Endothelial cell of umbilical vein (primary cell): ENCODE results near the gene CYBA. TPM values are rescaled to one million over a fixed set of nuclear protein-coding genes. Genes with fewer than 3 reads are reported as not detected.

Experiments
- Bru-seq: library from RNA; stranded (reverse); fragments of 400-500 nt; gene quantifications from one replicate; lab custom pipeline; 2021; lab: Mats Ljungman, UMichigan
- BruChase-seq, 2 experiments: library from RNA; stranded (reverse); fragments of 400-500 nt; gene quantifications; one replicate each; lab custom pipeline; 2021; lab: Mats Ljungman, UMichigan
- BruUV-seq: library from RNA; stranded (reverse); fragments of 400-500 nt; replicated peaks from 2 replicates; lab custom pipeline; 2021; lab: Mats Ljungman, UMichigan
- CTCF ChIA-PET: fragments of 300-600, 350-600 bp; sonication (Branson Sonifier 250); formaldehyde crosslinking; loops from one replicate; lab custom pipeline; 2021; ENCODE audit warnings: antibody characterized with exemption, inconsistent platforms; lab: Charles Lee
- POLR2A ChIA-PET: fragments of 300-600, 350-600 bp; sonication (Branson Sonifier 250); formaldehyde crosslinking; loops from one replicate; lab custom pipeline; 2021; ENCODE audit warnings: antibody characterized with exemption, inconsistent platforms; lab: Charles Lee
- DNase-seq: peaks from one replicate; pipeline ENCODE4 v3.0.0-alpha.2; 2011; ENCODE audit warnings: low read depth, low spot score
- FAIRE-seq: peaks from 2 replicates; lab custom pipeline; 2011; peaks lifted over from hg19 to GRCh38; lab: Jason Lieb, UNC
- H2AFZ ChIP-seq: 2 replicates; pipeline ENCODE4 v1.6.0; 2012; ENCODE audit warnings: low read depth, low read length, control low read depth, inconsistent platforms
- H3K27ac ChIP-seq: 2 replicates; pipeline ENCODE4 v1.5.1; 2011; ENCODE audit warnings: low read depth, mild to moderate bottlenecking, control low read depth, low read length, moderate library complexity; ENCODE audit not compliant: insufficient read depth
- H3K27me3 ChIP-seq, 2 experiments: 2 replicates each; pipeline versions ENCODE4 v1.6.0 to v1.6.1; 2011; ENCODE audit warnings: low read length in 2 of 2, mixed read lengths in 1 of 2; ENCODE audit not compliant: control insufficient read depth in 2 of 2, insufficient read depth in 2 of 2
- H3K36me3 ChIP-seq, 2 experiments: 2 replicates in 1 of 2; 3 replicates in 1 of 2; pipeline ENCODE4 v1.5.1; 2011; ENCODE audit warnings: low read length in 2 of 2, mild to moderate bottlenecking in 1 of 2, moderate library complexity in 1 of 2; ENCODE audit not compliant: control insufficient read depth in 2 of 2, insufficient read depth in 2 of 2; ENCODE audit errors: extremely low read depth in 1 of 2
- H3K4me1 ChIP-seq: 3 replicates; pipeline ENCODE4 v1.5.1; 2011; ENCODE audit warnings: mild to moderate bottlenecking, low read length; ENCODE audit not compliant: control insufficient read depth, insufficient read depth; ENCODE audit errors: extremely low read depth
- H3K4me2 ChIP-seq: 2 replicates; pipeline ENCODE4 v1.6.1; 2011; ENCODE audit warnings: low read length, control low read depth, mixed read lengths; ENCODE audit not compliant: insufficient read depth
- H3K4me3 ChIP-seq, 3 experiments: fragments of 200-600 bp in 1 of 3; sonication (generic), shearing (Covaris generic) in 1 of 3; replicated peaks in 1 of 3; 2 replicates each; pipeline ENCODE4 v1.5.1; 2011 to 2016; ENCODE audit warnings: control low read depth in 3 of 3, low read length in 3 of 3, mild to moderate bottlenecking in 2 of 3, inconsistent platforms in 1 of 3, low read depth in 1 of 3, moderate library complexity in 1 of 3; ENCODE audit not compliant: insufficient read depth in 1 of 3
- H3K79me2 ChIP-seq: 2 replicates; pipeline ENCODE4 v1.6.0; 2012; ENCODE audit warnings: low read length, inconsistent platforms; ENCODE audit not compliant: control insufficient read depth, insufficient read depth
- H3K9ac ChIP-seq: replicated peaks from 2 replicates; pipeline ENCODE3; 2011; ENCODE audit warnings: low read length, control low read depth; ENCODE audit not compliant: insufficient read depth; ENCODE audit errors: extremely low read depth
- H3K9me1 ChIP-seq: replicated peaks from 3 replicates; pipeline ENCODE4 v1.6.0; 2011; ENCODE audit warnings: mild to moderate bottlenecking, low read length; ENCODE audit not compliant: control insufficient read depth, insufficient read depth; ENCODE audit errors: extremely low read depth
- H3K9me3 ChIP-seq: replicated peaks from 2 replicates; pipeline ENCODE4 v1.5.1; 2012; ENCODE audit warnings: low read length, inconsistent platforms; ENCODE audit not compliant: control insufficient read depth, insufficient read depth
- H4K20me1 ChIP-seq: replicated peaks from 2 replicates; pipeline ENCODE3; 2011; ENCODE audit warnings: mild to moderate bottlenecking, low read length; ENCODE audit not compliant: control insufficient read depth, insufficient read depth; ENCODE audit errors: extremely low read depth
- CTCF ChIP-seq, 2 donors: IDR thresholded peaks; 1 replicate in 1 of 2; 2 replicates in 1 of 2; pipeline ENCODE4 v1.5.1; 2011; ENCODE audit warnings: low read length in 2 of 2, mild to moderate bottlenecking in 2 of 2, moderate library complexity in 2 of 2, control low read depth in 1 of 2, inconsistent platforms in 1 of 2, low read depth in 1 of 2; ENCODE audit not compliant: insufficient read depth in 1 of 2; ENCODE audit errors: extremely low read depth in 1 of 2
- EZH2 ChIP-seq: IDR thresholded peaks from 2 replicates; pipeline ENCODE4 v1.6.1; 2012; ENCODE audit warnings: borderline replicate concordance, low read depth, mild to moderate bottlenecking, moderate library complexity, low read length, inconsistent platforms; ENCODE audit not compliant: severe bottlenecking
- FOS ChIP-seq: IDR thresholded peaks from 2 replicates; pipeline ENCODE4 v1.6.1; 2011; ENCODE audit warnings: mild to moderate bottlenecking, low read length, moderate library complexity, borderline replicate concordance; ENCODE audit not compliant: insufficient read depth
- GATA2 ChIP-seq: IDR thresholded peaks from 2 replicates; pipeline ENCODE4 v1.7.0; 2011; ENCODE audit warnings: low read depth, mild to moderate bottlenecking, moderate library complexity, mixed read lengths, low read length; ENCODE audit not compliant: insufficient read length, insufficient read depth
- POLR2AphosphoS5 ChIP-seq: IDR thresholded peaks from 2 replicates; pipeline ENCODE4 v1.6.1; 2012; ENCODE audit warnings: low read depth, mild to moderate bottlenecking, control low read depth, low read length, moderate library complexity; ENCODE audit not compliant: insufficient read depth
- dilution Hi-C: fragments of 300-500 bp; cut with MboI; formaldehyde crosslinking; loops from one replicate; pipeline ENCODE4 v1.15.0; 2019; ENCODE audit warnings: low sequenced_read_pairs; ENCODE audit not compliant: extremely low pct_ligation_motif_present
- intact Hi-C: fragments of 100-400 bp; cut with micrococcal nuclease; formaldehyde crosslinking; loops from one replicate; pipeline ENCODE4 v1.10.0; 2022
- long read RNA-seq: library from polyadenylated mRNA; stranded (forward); transcript quantifications from one replicate; pipeline ENCODE4 v2.0.0, GENCODE V29; 2021
- polyA minus RNA-seq, 3 experiments: library from RNA; depleted of rRNA, polyadenylated mRNA; stranded (reverse); fragments of >200 nt; gene quantifications; 1 replicate in 1 of 3; 2 replicates in 2 of 3; pipeline ENCODE4 v1.2.3, GENCODE V29; 2011
- polyA plus RNA-seq, 4 experiments: library from polyadenylated mRNA; depleted of rRNA in 3 of 4; stranded (reverse) in 3 of 4; unstranded in 1 of 4; fragments of >200 nt; gene quantifications; 2 replicates each; pipeline versions ENCODE4 v1.2.1 to v1.2.3, GENCODE V29; 2011 to 2012; ENCODE audit warnings: missing spikeins in 1 of 4
- total RNA-seq: library from RNA; stranded (reverse); gene quantifications from 2 replicates; pipeline ENCODE4 v1.2.3, GENCODE V29; 2021
- TF ChIP-seq, protein P1 (sequence below): IDR thresholded peaks from 2 replicates; pipeline ENCODE4 v1.6.1; 2011; ENCODE audit not compliant: insufficient read depth, insufficient read length

The CYBA gene
- total RNA-seq (37.0 and 45.8 TPM in 2 replicates), polyA plus RNA-seq (77.3 and 100 TPM in 2 replicates), polyA minus RNA-seq (24.4 and 25.9 TPM in 2 replicates), Bru-seq, nascent RNA (percentile 41 among the genes with signal in this experiment), BruChase-seq, experiment 1, labeled RNA remaining after a 6-hour chase (percentile 46 among the genes with signal in this experiment), BruChase-seq, experiment 2, labeled RNA remaining after a 2-hour chase (percentile 51 among the genes with signal in this experiment)
- polyA plus RNA-seq (2011; cell fraction: cytosol; rRNA removed) = 23.9 and 36.3 TPM in 2 replicates
- polyA plus RNA-seq (2011; cell fraction: nucleus; rRNA removed) = 36.0 and 38.6 TPM in 2 replicates
- 36.0 and 60.6 TPM in 2 replicates for polyA plus RNA-seq (2012)
- 325 TPM for polyA minus RNA-seq (2011; cell fraction: cytosol; rRNA and poly(A)+ RNA removed)
- polyA minus RNA-seq (2011; cell fraction: nucleus; rRNA and poly(A)+ RNA removed) = 7.6 and 10.3 TPM in 2 replicates
- long read RNA-seq, transcript CYBA-201 (6 exons, 797 nt) = major isoform, 256 of 274 reads
- long read RNA-seq, partial matches to known transcripts = 5 of 274 reads
- long read RNA-seq, other reads (novel, unspliced or antisense) = 12 of 274 reads

DNA sequence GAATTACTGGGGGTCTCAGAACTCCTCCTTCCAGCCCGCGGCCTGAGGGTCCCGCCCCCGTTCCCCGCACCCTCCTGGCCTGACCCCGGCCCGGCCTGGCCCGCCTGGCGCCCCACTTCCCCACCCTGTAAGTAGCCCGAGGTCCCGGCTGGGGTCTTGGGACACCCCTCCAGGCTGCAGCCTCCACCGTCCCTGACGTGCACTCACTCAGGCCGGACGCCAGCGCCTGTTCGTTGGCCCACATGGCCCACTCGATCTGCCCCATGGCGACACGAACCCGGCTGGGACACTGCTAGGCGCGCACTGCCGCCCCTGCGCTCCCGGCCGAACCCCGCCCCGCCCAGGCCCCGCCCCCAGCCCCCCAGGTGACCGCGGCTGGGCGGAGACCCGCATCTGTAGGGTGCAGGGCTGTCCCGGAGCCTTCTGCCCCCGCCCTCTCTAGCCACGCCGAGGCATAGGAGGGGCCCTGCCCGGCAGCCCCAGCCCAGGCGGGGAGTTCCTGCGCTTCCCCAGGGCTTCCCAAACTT, at the start of gene CYBA:
CYBA (minus strand) TSS at position 305 of the 527 bp plus-strand sequence; CDS start at position 265, 40 bp downstream.
- CTCF ChIA-PET = no interaction called here
- FAIRE-seq = peak; percentile 21

More for the DNA sequence above, at the start of gene CYBA:
- Histone ChIP-seq H3K27me3 (no peaks in the 10 kb centered on the region), H3K4me1 (peaks cover 13% of the 10 kb centered on the region), H2AFZ (peak within 1 kb of the TSS; percentile 23), H3K36me3 (peaks cover under 1 to 10% of the 10 kb centered on the region in 2 experiments), H3K9ac (peak within 1 kb of the TSS; percentile 24), H3K79me2 (no peaks in the 10 kb centered on the region), H3K4me2 (peak within 1 kb of the TSS; percentile 65), H3K27ac (peak within 1 kb of the TSS; percentile 5), H3K9me1 (no peaks in the 10 kb centered on the region), H3K9me3 (no peaks in the 10 kb centered on the region), H3K4me3 (peak within 1 kb of the TSS; percentile 38 to 68 (median 55)), H4K20me1 (no peaks in the 10 kb centered on the region)
- dilution Hi-C loops (no loop called here), intact Hi-C loops (no loop called here)
- POLR2A ChIA-PET = no interaction called here
- TF ChIP-seq FOS = no peak
- no peak for TF ChIP-seq GATA2
- TF ChIP-seq POLR2AphosphoS5 = peak; percentile 65
- TF ChIP-seq CTCF (IDR thresholded peaks at IDR 0.05; ENCODE audit: extremely low read depth in 1 of 2, insufficient read depth in 1 of 2, low read depth in 1 of 2, low read length in 2 of 2) = no peak
- TF ChIP-seq, protein P1, sequence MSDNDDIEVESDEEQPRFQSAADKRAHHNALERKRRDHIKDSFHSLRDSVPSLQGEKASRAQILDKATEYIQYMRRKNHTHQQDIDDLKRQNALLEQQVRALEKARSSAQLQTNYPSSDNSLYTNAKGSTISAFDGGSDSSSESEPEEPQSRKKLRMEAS = no peak
- no peak for TF ChIP-seq EZH2
- no TSS peak for BruUV-seq
- DNase-seq = peak; percentile 20
